T-helper 2 cell treated with Interferon-gamma antibody and Interleukin-4, amounts not matched to agents 100 ng/mL and 5 ng/mL, for 36 hours (primary cell): ENCODE data around the gene SVBP. TPM values are rescaled to one million over a fixed set of nuclear protein-coding genes. Genes with fewer than 3 reads are reported as not detected.

ENCODE experiments used
- intact Hi-C: fragments of 100-400 bp; cut with micrococcal nuclease; formaldehyde crosslinking; loops from one replicate; pipeline ENCODE4 v1.15.1; 2023
- total RNA-seq: library from RNA; stranded (reverse); gene quantifications from 2 replicates; pipeline ENCODE4 v1.2.3, GENCODE V29; 2022

The SVBP gene
- total RNA-seq, 1 donor from 2014 or later = 16.0 TPM

DNA sequence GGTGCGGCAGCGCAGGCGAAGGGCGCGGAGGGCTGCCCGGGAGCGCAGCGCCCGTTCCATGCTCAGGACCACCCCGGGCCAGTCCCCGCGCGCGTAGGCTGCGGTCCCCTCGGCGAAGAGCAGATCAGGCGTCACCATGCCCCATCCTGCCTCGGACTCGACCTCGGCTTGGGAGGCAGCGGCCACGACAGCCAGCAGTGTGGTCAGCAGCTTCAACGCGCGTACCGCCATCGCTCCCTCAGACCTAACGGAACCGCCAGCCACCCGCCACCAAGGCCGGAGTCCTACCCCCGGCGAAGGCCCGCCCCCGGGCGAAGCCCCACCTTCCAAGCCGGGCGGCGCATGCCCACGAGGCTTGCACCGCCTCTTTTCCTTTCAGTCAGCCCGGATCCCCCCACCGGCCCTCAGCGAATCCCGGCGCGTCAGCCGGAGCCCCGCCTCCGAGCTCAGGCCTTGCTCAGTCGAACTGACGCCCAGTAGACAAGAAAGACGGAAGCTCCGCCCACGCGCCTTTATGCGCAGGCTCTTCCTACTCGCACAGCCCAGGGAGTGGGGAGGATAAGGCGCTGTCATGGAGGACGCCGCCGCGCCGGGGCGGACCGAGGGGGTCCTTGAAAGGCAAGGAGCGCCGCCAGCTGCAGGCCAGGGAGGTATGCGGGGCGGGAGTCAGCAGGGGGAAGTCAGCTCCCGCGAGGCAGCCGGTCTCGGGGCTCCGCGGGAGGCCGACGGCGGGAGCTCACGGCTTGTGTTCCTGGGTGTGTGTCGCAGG, 50.3 kb downstream of the SVBP start, which contains the start of the genes C1orf50 and P3H1:
Gene C1orf50 (plus strand): TSS at position 509 of the 769 bp plus-strand sequence. CDS start 63 bp downstream, at position 572.
Gene P3H1 (minus strand): TSS at position 288 of the 769 bp plus-strand sequence. CDS start 57 bp downstream, at position 231.
- intact Hi-C loops = loop anchor here (1.0 to 5.0 kb wide), 9 partner anchors 50 to 432 kb away; partner anchors contain the start of genes CCDC30, CFAP57, EBNA1BP2 and ERMAP

DNA sequence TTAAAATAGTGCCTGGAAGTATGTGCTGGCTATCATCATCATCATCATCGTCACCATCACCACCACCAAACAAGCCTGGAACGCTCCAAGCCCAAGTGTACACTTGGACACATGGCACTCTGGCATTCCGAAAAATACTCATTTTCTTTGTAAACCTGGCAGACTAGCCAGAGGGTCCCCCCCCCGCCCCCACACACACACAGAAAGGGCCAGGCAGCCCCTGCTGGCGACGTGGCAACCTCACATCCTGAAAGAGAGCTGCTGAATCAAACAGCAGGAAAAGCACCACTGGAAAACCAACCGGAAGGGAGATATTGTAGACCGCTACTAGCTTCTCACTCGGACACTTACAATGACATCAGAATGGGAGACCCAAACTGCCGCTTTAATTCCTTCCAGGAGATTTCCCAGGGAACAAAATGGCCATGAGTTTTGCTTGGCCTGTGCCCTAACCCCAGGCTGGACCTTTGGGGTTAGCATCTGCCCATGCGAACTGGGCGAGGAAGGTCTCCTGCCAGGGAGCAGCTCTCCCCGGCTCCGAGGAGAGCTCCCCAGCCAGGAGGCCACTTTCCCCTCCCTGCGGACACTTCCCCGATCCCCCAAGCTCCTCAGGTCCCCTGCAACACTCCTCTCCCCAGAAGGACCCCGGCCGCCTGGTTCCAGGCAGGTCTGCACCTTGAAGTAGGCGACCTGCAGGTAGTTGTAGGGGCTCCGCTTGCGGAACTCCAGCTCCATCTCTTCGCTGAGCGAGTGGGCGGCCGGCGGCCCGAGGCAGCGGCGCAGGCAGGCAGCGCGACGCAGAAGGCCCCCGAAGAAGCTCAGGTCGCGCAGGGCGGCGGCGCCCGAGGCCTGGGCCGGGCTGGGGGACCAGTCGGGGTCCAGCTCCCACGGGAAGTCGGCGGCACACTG, 51.1 kb downstream of the SVBP start:
- intact Hi-C loops = loop anchor here (2.0 to 5.0 kb wide), 7 partner anchors 51 to 431 kb away; partner anchors contain the start of genes CCDC30, ERMAP, FOXJ3 and PPIH

DNA sequence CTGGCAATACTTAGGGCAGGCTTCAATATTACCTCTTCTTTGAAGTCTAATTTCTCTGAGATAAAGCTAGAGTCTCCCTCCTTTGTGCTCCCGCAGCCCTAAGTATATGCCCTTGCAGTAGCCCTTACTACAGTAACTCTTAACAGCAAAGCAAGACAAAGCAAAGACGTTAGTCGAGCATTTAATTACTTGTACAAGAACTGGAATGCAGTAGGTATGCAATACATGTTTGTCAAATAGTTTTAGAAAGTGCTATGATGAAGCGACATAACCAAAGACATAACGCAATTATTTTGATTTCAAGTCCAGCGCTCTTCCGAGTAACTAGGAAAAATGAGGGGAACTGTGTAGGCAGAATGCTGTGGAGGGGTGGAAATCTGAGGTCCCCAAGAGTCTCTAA, 51.9 kb downstream of the SVBP start:
- intact Hi-C loops = loop anchor here (5.0 kb wide), 1 partner anchor 157 kb away; no protein-coding TSS in a partner anchor

DNA sequence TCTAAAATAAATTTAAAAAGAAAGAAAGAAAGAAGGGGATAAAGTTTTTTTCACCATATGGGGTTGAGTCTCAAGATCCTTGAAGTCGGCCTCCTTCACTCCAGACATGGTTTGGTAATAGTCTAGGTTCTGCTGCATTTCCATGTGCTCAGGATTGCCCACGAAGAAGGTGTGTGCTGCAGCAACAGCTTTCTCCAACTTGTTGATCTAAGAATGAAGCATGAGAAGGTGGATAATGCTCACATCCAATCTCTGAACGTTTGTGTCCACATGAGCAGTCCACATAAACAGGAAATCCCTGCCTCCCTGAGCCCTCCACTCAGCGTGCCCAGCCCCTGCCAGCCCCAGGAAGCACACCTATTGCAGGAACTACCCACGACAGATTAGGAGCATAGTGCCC, 54.9 kb downstream of the SVBP start:
- intact Hi-C loops = no loop called here

DNA sequence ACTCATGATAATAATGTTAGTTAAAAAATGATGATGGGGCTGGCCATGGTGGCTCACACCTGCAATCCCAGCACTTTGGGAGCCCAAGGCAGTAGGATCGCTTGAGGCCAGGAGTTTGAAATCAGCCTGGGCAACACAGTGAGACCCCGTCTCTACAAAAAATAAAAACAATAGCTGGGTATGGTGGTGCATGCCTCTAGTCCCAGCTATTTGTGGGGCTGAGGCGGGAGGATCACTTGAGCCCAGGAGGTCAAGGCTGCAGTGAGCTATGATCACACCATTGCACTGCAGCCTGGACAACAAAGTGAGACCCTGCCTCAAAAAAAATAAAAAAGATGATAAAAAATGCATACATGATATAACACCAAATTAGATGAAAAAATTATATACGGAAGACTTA, 55.6 kb downstream of the SVBP start:
- intact Hi-C loops = no loop called here

DNA sequence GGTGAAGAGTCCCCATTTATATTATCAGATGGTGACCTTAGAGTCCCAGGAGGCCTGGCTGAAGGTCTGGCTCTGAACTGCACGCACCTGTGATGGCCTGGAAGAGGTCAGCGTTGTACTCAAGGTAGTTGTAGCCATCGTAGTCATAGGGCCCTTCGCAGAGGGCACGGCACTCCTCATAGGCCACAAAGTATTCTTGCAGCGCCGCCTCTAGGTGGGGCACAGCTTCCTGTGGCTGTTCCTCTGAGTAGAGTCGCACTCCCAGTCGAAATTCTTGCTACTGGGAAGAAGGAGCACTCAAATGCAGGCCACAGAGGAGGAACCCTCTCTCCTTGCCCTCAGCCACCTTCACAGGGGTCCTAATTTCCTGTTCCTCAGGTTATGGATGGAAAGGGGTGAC, 58.1 kb downstream of the SVBP start:
- intact Hi-C loops = no loop called here

DNA sequence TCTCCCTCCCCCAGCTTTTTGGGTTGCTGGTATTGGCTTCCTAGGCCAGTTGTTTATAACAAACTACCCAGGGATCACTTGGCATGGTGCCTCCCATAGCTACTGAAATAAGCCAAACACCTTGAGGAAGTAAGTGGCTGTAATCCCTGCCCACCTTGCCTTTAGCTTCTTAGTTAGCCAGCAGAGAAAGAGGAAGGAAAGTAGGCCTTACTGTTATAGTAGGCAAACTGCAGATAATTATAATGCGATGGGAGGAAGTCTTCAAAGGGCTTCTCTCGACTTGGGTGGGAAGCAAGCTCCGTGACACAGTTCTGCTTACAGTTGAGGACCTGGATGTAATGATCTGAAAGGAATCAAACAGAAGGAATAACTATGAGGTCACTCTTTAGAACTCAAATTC, 58.6 kb downstream of the SVBP start:
- intact Hi-C loops = no loop called here

DNA sequence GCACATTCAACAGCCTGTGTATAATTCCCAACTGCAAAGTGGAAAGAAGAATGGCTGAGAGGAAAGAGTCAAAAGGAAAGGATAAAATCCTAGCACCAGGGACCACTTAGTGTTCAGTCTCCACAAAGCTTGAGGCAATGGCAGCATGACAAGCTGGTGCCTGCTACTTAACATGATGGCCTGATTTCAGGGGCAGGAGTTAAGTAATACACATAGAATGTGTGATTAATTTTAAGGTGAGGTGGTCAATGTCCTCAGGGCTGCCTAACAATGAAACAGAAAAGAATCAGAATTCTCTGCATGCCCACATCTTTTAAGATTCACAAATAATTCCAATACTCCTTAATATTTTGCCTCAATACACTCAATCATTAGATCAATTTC, 59.3 kb downstream of the SVBP start:
- intact Hi-C loops = no loop called here

Other genes starting within 250 kb of the SVBP start
- 84.9 and 92.5 TPM in 2 replicates for gene PPIH, start 159.0 kb downstream of the SVBP start, total RNA-seq
- 596 and 604 TPM in 2 replicates for gene YBX1, start 135.0 kb downstream of the SVBP start, total RNA-seq
- not detected in 2 replicates for gene CLDN19, start 77.2 kb downstream of the SVBP start, total RNA-seq
- 38.1 and 39.3 TPM in 2 replicates for gene P3H1, start 50.4 kb downstream of the SVBP start, total RNA-seq
- 7.0 and 8.7 TPM in 2 replicates for gene C1orf50, start 50.1 kb downstream of the SVBP start, total RNA-seq
- gene TMEM269, start 32.4 kb downstream of the SVBP start, total RNA-seq = 0.11 and 0.23 TPM in 2 replicates
- 6.7 and 7.4 TPM in 2 replicates for gene ERMAP, start 275 bp downstream of the SVBP start, total RNA-seq
- 9.6 and 9.9 TPM in 2 replicates for gene ZNF691, start 29.2 kb upstream of the SVBP start, total RNA-seq
- 102 and 104 TPM in 2 replicates for gene SLC2A1, start 141.5 kb upstream of the SVBP start, total RNA-seq